Measurements from ENCODE around the gene YRDC.

DNA sequence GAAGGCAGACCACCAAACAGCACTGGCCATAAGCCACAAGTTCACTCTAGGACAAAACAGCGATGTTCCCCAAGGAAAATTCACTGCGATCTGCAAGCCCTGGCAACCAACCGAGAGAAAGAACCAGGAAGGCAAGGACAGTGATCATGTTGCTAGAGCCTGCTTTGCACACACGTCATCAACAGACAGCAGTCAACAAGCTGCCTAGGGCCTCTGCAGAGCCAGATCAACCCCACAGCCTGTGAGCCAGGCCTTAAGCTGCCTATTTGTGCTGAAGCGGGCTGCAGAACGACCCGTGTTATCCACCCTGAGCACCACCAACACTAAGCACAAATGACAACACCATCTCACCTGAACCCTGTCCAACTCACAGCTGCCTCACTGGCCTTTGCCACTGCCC is 6.2 kb upstream of the YRDC start:
- TF ChIP-seq, protein P1, sequence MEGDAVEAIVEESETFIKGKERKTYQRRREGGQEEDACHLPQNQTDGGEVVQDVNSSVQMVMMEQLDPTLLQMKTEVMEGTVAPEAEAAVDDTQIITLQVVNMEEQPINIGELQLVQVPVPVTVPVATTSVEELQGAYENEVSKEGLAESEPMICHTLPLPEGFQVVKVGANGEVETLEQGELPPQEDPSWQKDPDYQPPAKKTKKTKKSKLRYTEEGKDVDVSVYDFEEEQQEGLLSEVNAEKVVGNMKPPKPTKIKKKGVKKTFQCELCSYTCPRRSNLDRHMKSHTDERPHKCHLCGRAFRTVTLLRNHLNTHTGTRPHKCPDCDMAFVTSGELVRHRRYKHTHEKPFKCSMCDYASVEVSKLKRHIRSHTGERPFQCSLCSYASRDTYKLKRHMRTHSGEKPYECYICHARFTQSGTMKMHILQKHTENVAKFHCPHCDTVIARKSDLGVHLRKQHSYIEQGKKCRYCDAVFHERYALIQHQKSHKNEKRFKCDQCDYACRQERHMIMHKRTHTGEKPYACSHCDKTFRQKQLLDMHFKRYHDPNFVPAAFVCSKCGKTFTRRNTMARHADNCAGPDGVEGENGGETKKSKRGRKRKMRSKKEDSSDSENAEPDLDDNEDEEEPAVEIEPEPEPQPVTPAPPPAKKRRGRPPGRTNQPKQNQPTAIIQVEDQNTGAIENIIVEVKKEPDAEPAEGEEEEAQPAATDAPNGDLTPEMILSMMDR (IDR thresholded peaks at IDR 0.05), result no peak
- no peak for TF ChIP-seq ZFX (IDR thresholded peaks at IDR 0.05; ENCODE audit: borderline replicate concordance)
